NCI-H1417 (cell line): ENCODE results near the gene MLH3.

Experiments used
- DNase-seq, 3 experiments: peaks; one replicate each; lab custom pipeline; 2025; lab: John Stamatoyannopoulos, UW

Gene MLH3

DNA sequence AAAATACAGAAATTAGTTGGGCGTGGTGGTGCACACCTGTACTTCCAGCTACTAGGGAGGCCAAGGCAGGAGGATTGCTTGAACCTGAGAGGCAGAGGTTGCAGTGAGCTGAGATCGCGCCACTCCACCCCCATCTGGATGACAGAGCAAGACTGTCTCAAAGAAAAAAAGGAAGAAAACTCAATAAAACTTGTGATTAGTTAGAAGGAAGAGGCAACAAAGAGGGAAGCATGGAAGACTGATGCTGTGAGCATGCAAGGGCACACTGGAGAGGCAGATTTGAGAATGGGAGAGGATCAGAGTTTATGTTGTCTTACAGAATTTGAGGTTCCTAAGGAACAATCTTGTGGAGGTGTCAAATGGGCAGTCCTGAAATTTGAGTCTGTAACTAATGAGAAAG lies 15.4 kb upstream of the MLH3 start:
- DNase-seq, result no peak

DNA sequence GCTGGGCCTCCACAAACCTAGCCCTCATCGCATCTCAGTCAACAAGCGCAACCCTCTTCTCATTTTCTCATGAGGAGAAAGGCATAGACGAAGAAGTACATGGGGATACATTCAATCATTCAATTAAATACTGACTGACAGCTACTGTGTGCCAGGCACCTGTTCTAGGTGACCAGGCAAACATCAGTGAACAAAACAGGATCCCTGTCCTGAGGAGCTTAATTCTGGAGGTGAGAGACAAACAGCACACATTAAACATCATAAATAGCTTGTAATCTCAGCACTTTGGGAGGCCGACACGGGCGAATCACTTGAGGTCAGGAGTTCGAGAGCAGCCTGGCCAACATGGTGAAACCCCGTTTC lies 12.9 kb upstream of the MLH3 start:
- DNase-seq, result no peak

DNA sequence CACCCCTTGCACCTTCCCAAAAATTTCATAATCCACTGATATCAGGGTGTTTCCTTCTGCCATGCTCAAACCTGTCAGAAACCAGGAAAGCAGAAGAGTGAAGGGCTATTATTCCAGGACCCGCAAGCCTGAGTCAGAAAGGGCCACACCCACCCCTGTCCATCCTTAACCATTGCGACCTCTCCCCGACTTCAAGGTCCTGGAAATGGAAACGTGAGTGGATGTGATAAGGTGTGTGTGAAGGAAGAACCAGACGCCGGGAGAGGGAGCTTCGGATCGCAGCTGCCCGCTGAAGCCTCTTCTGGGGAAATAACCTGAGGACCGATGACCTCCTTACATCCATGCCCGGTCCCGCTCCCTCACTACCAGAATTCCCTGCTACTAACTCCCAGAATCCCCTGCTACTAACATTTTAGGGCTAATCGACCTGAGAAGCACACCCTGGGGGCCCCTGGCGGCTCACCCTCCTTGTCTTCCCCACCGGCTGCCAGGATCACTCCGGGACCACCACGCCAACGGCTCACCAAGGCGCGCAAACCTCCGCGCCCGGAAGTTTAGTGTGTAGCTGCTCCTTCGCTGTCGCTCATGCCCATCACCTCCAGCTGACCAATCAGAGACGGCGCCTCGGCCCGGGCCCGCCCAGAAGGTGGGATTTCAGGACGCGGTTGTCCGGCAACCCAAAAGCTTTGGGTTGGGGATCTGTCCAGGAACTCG lies 12.4 kb upstream of the MLH3 start, which contains the start of gene ACYP1:
TSS of gene ACYP1 (minus strand) at position 534 of the 714 bp plus-strand sequence. CDS start at position 63, 471 bp downstream.
- DNase-seq, result peak; percentile 94 to 97 (median 97)

DNA sequence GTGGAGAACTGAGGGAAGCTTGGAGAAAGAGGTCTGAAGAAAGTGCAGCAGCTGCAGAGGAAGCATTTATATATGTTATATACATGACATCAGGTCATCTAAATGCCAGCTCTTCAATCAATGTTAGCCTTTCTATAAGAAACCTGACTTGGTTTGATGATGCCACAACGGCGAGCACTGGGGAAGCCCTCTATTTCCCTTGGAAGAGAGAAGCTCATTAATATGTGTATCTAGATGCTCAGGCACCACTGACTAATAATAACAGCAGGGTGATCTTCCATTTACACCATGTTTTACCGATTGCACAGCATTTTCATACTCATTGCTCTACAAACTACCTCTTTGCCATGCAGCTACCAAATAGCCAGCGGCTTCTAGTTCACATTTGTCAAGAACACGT lies 11.7 kb upstream of the MLH3 start:
- no peak for DNase-seq

DNA sequence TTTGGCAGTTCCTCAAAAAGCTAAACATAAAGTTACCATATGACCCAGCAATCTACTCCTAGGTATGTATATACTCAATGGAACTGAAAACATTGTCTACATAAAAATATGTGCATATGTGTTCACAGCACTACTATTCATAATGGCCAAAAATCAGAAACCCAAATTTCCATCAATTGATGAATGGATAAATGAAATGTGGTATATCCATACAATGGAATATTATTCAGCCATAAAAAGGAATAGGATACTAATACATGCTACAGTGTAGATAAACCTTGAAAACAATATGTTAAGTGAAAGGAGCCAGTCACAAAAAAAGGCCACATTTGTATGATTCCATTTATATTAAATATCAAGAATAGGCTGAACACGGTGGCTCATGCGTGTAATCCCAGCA lies 9.2 kb upstream of the MLH3 start:
- DNase-seq, result no peak

DNA sequence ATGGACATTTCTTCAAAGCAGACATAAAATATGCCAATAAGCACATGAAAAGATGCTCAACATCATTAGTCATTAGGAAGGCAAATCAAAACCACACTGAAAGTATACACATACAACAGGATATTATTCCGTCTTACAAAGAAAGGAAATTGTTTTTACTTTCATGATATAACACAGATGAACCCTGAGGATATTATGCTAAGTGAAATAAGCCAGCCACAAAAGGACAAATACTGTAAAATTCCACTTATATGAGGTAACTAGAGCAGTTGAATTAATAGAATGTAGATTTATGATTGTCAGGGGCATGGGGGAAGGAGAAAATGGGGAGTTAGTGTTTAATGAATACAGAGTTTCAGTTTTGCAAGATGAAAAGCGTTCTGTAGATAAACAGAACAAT lies 8.4 kb upstream of the MLH3 start:
- no peak for DNase-seq

DNA sequence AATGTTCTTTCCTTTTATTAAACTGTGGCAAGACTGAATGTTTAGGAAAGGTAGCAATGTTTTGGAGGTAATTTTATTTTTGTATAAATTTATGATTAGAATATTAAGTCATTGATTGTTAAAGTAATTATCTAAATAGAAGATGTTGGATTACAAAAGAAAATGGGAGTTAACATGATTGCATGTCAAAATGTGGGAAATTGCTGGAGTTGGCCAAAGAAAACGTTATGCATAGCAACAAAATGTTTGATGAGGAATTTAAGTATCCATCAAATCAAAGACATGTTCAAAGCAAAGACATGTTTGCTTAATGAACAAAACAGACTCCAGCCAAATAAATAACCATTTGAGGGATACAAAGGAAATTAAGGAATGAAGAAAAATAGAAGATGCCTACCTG lies 3.2 kb upstream of the MLH3 start:
- no peak for DNase-seq

DNA sequence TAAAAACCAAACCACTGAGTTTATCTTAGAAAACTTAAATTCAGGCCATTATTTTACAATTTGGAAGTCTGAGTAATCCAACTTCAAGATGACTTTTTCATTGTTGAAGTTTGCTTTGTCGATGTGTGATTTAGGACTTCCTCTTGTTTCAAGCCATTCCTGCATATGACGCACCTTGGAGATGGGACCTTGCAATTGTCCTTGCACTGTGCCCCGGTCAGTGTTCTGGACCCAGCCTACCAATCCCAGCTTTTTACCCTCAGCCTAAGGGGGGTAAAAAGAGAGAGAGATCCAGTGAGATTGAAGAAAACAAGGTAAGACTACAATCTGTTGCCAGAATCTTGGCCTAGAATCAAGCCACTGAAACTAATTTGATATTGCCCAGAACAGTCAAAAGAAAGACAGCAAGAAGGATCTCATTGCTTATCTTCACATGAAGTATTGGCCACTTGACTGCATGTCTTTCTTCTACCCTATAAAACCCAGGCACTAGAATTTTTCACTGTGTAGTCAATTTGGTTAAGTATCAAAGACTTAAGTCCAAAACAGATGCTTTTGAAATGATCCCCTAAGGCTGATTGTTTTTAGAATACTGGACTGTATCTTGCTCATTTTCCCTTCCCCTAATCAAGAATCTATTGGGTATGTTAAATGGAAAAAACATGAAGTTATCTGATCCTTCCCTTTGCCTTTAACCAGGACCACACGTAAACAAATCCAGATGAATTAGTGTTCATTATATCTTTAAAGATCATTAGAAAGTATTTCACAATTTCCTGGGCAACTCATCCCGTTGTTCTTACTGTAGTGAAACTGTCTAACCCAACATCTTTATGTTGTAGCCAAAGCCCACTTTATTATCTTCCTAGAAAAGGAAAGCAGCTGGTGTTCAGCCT lies 2.4 kb upstream of the MLH3 start:
- no peak for DNase-seq

DNA sequence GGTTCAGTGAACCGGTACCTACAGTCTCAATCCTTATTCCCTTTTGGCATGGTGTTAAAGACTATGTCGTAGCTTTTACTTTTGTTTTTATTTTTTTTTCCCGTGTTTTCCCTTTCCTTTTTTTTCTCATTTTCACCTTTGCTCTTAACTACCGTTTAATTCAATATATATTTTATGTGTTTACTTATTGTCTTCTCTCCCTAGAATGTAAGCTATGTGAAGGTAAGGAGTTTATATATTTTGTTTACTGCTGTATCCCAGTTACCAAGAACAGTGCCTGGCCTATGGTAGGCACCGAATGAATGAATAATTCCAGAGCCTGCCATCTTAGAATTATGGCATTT lies 261 bp upstream of the MLH3 start:
- no peak for DNase-seq

DNA sequence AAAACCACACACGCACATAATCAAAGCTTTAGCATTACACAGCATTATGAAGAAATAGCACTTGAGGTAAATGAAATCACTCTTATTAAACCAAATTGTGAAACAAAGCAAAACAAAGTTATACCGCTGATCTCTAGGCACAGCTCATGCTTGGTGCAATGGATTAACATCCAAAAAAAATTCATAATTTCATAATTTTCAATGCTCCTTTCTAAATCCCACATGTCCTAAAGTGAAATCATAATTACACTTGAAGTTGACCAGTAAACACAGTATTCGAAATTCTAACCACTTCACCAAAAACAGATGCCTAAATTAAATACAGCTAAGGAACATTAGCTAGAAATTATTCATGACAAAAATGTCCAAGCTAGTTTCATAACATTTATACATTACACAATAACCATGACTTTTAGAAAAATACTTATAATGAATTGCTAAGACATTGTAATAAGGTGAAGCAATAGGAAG lies 1.5 kb downstream of the MLH3 start:
- no peak for DNase-seq

DNA sequence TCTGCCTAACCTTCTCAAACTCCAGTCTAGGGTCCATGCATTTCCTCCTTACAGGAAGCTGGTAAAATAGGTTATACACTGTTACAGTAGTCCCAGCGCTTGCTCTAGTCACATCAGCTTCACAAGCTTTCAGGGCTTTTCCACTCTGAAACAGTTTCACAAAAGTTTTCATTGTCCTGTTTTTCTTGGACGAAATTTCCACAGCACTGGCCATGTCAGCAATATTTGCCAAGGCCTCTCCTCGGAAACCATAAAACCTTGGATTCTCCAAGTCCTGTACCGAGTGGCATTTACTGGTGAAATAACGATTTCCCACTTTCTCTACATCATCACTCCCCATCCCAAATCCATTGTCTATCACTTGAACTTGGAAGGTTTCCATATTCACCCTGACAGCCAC lies 2.1 kb downstream of the MLH3 start:
- DNase-seq, result no peak

DNA sequence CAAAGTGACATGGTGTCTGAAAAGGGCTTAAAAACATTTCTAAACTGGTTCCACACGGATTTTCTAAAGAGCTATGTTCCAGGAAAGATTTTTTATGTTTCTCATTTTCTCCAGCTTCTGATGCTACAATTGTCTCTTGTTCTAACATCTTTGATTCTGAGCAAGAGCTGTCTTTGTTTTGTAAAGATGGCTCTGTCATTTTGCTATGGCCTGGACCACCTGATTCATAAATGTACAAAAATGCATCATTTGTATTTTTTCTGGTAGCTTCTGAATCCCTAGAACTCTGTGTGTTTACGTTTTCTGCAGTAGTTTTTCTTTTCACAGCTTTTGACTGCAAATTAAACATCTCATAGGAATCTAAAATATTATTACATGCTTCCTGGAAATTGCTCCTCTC lies 3.2 kb downstream of the MLH3 start:
- DNase-seq, result no peak

DNA sequence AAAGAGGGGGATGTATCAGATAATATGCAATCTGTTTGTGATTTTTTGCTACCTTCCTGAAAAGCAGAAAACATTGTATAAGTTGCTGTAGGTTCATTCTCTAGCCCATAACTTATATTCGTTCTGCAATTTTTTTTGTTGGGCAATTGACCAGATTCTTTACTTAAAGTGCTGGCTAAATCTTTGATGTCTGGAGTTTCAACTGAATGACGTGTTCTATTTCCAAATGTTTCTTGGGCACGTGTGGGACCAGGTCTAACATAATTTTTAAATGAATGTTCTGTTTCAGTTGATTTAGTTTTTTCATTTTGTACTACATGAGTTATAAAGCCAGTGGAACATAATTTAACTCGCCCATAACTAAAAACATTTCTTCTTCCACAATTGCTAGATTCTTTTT lies 3.8 kb downstream of the MLH3 start:
- no peak for DNase-seq

DNA sequence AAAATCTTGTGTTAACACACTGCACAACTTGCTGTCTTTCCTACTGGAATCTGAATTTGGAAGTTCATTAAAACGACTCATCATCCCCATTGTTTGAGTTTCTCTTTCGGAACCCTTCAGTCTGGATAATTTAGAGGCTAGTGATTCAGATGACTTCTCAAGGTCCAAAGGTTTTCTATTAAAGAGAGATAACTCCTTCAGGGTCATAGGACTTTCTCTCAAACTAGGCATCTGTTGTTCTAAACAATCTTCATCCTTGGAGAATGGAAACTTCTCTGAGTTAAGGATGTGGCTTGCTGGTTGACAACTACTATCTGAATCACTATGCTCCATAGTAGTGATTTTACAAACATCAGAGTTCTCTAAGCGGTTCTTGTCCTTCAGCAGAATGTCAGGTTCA lies 4.4 kb downstream of the MLH3 start:
- no peak for DNase-seq

DNA sequence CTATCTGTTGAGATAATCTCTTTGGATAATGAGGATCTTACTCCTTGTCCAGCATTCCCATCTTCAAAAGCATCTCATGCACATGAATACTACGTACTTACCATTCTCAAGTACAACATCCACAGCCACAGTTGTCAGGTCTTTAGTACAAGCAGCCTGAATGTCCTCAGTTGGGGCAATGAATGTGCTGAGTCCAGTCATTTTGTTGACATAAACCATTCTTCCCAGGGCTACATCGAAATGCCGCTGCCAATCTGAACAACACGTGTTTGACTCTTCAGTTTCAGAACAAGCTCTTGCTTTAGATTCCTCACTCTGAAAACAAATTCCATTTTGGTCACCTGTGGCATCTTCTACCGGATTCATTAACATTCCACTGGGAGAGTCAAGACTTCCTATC lies 5.0 kb downstream of the MLH3 start:
- DNase-seq, result no peak

DNA sequence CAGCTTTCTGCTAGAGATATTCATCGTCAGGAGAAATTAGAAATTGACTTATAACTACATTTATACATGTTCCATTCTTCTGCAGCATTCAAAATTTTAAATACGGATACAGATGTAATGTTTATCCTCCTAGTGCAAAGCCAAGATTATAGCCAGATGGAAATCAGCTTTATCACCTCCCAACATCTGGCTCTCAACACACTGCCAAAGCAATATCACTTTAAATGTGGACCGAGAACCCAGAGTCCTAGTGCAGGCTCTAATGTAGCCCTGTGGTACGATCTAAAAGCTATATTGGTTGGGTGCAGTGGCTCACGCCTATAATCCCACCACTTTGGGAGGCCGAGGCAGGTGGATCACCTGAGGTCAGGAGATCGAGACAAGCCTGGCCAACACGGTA lies 6.5 kb downstream of the MLH3 start:
- DNase-seq, result no peak

DNA sequence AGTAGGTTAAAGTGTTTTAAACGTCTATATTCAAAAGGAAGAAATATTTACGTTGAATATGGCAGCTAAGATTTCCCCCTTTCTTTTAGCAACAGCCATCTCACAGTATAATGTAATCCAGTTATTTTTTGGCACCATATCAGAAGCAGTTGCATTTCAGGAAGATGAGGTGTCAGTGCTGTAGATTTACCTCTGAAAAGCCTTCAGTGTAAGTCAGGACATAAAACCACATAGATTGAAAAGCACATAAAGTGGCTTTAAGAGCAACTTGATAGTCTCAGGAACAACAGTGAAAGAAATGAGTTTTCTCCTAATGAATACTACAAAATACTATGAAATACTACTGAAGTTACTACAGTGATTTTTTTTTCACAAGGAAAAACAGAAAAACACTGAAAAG lies 6.9 kb downstream of the MLH3 start:
- DNase-seq, result no peak

DNA sequence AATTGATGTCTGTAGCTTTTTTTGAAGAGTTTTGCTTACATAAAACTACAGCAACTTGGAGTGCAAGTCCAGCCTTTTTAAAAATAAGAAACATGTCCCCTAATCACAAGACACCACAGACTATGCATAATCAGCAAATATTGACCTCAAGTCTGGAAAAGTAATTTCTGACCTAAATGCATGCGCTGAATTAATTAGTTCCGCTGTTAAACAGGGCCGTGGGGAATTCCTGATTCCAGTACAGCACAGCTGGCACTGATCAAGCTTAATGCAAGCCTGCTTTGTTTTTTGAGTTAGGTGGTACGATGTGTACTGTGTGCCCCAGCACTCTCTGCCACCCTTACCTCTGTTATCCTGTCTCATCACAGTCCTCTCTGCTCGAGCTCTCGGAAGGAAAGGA lies 9.2 kb downstream of the MLH3 start:
- no peak for DNase-seq

DNA sequence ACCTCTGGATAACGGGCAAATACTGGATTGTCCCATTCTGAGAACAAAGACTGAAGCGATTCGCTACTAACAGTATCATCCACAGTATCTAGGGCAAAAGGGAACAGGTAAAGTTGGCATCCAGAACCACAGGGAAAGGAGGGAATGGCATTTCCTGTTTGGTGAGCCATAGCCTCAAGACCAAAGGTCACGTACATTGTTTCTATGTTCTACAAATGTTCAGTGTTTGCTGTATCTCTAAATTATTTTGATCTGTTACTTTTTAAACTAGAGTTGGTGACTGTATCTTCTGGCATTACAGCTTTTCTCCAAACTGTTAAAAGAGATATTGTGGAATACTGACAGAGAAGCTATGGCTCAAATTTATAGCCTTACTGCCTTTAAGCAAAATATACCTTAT lies 9.7 kb downstream of the MLH3 start:
- no peak for DNase-seq

DNA sequence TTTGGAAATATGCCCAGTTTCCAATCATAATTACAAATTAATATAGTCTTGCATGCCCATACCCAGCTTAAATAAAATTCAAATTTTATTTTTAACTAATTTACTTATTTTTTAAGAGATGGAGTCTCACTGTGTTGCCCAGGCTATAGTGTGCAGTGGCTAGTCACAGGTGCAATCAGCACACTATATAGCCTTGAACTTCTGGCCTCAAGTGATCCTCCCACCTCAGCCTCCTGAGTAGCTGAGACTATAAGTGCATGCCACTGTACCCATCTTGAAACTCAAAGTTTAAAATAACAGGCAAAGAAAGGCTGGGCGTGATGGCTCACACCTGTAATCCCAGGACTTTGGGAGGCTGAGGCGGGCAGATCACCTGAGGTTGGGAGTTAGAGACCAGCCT lies 10.3 kb downstream of the MLH3 start:
- DNase-seq, result no peak

DNA sequence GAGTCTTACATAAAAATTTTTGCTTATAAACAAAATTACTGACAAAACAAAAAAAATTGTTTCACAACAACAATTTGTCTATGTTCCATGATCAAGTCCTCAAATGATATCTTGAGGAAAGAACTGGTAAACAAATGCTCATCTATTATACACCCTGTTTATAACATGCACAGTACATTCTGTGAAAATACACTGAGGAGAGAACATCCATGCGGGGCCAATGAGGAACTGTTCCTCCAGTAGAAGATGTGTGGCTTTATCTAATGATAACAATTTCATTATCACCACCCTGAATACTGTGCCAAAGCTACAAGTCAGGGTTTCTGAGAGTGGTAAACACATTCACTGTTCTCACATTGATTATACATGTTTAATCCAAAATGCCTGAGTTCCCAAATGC lies 10.8 kb downstream of the MLH3 start:
- DNase-seq, result no peak

DNA sequence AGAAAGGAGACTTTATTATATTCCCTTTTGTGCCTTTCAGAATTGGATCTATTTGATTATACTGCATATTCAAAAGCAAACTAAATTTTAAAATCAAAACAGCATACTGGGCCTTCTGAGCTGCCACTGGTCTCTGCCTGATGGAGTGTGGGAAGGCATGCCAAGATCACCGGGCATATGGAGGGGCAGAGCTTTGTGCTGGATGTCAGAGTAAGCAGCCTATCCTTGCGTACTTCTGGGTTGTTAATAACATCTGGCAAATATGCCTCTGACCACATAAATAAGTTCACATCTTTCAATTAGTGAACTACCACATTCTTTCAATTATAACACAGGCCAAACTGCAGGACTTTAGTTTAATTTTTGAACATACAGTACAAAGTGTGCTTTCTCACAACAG lies 18.3 kb downstream of the MLH3 start:
- DNase-seq, result no peak

DNA sequence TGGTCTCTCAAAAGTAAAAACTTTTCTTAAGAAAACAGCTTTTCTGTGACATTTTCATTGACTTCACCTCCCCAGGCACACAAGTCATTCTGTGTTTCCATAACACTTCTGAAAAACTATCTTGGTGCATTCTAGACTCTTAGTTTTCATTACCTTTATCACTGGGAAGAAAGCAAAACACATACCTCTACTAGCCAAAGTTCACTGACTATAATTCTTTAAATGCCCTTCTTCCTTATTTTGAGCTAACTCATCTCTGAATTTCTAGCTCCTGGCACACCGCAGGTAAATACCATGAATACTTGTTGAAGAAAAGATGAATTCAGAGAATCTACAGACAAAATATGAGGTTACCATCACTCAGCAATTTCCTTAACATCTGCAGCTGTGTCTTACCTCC lies 21.1 kb downstream of the MLH3 start:
- DNase-seq, result no peak

DNA sequence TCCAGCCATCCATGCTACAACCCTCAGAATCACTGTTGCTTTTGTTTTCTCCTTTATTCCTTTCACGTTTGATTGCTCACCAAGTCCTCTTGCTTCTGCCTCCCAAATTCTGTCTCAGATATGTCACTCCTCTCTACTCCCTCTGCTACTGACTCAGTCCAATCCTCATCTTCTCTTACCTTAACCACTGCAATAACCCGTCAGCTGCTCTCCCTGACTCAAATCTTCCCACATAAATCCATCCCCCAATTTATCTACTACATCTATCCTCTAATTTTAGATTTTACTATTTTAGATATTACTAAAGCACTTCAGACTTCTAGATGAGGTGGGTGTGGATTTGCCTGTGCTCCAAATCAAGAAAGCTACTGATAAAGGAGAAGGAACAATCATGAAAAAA lies 25.4 kb downstream of the MLH3 start:
- DNase-seq, result no peak
